Type B pancreatic cell (in vitro differentiated cells): ENCODE measurements around the gene USP49. TPM values are rescaled to one million over a fixed set of nuclear protein-coding genes. Genes with fewer than 3 reads are reported as not detected.

ENCODE experiments used
- DNase-seq: peaks from one replicate; pipeline ENCODE4 v3.0.0; 2021; ENCODE audit warnings: mixed read lengths; ENCODE audit not compliant: unreplicated experiment; ENCODE audit errors: extremely low spot score
- H3K27ac Mint-ChIP-seq: 2 replicates; pipeline ENCODE4 v1.8.0; 2021; ENCODE audit warnings: mild to moderate bottlenecking, mixed read lengths
- H3K27me3 Mint-ChIP-seq: 2 replicates; pipeline ENCODE4 v1.8.0; 2021; ENCODE audit warnings: mixed read lengths
- H3K36me3 Mint-ChIP-seq: 2 replicates; pipeline ENCODE4 v1.8.0; 2021; ENCODE audit warnings: mixed read lengths
- H3K4me1 Mint-ChIP-seq: one replicate; pipeline ENCODE4 v1.8.0; 2021; ENCODE audit warnings: mixed read lengths; ENCODE audit not compliant: unreplicated experiment
- H3K4me3 Mint-ChIP-seq: 2 replicates; pipeline ENCODE4 v1.8.0; 2021; ENCODE audit warnings: mild to moderate bottlenecking, mixed read lengths
- H3K9me3 Mint-ChIP-seq: 2 replicates; pipeline ENCODE4 v1.8.0; 2021; ENCODE audit warnings: mixed read lengths
- total RNA-seq: library from RNA; stranded (reverse); gene quantifications from 2 replicates; pipeline ENCODE4 v1.2.1, GENCODE V29; 2021; ENCODE audit warnings: low replicate concordance
- TF ChIP-seq, protein P1 (sequence below): fragments of 200-600 bp; sonication (generic); conservative IDR thresholded peaks from 2 replicates; pipeline ENCODE4 v1.5.0; 2021; ENCODE audit warnings: antibody characterized with exemption, mild to moderate bottlenecking

USP49 gene
- total RNA-seq, 1 donor from 2014 or later, result 13.2 TPM

DNA sequence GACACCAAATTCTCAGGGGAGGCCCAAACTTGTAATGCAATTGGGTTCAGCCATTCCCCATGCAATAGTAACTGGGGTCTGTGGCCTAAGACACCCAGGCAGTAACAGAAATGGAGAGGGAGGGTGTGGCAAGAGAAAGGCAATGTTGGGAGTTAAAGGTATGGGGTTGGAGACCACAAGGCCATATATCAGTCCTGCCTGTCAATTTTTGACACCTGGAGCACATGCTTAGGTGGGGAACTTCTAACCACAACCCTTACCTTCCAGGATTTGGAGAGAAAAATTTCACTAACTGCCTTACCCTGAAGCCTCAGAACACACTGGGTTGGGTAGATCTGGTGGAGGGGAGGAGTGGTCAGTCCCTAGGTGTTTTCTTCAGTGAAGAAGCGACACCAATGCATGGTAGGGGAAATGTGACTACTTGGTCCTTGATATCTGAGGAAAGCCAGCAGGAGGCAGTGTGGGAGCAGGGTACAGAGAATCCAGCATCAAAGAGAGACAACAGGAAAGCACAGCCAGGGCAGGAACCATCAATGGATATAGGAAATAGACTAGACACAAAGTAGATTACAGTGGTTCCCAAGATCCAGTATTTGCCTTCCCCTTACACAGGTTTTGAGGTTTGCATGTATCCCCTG is 6.8 kb upstream of the USP49 start:
- Mint-ChIP-seq H3K36me3 (peaks cover 13% of the 10 kb centered on the region), H3K27me3 (no peaks in the 10 kb centered on the region), H3K4me3 (no peak overlapping the region), H3K27ac (no peak overlapping the region), H3K4me1 (no peaks in the 10 kb centered on the region), H3K9me3 (no peaks in the 10 kb centered on the region)
- TF ChIP-seq, protein P1, sequence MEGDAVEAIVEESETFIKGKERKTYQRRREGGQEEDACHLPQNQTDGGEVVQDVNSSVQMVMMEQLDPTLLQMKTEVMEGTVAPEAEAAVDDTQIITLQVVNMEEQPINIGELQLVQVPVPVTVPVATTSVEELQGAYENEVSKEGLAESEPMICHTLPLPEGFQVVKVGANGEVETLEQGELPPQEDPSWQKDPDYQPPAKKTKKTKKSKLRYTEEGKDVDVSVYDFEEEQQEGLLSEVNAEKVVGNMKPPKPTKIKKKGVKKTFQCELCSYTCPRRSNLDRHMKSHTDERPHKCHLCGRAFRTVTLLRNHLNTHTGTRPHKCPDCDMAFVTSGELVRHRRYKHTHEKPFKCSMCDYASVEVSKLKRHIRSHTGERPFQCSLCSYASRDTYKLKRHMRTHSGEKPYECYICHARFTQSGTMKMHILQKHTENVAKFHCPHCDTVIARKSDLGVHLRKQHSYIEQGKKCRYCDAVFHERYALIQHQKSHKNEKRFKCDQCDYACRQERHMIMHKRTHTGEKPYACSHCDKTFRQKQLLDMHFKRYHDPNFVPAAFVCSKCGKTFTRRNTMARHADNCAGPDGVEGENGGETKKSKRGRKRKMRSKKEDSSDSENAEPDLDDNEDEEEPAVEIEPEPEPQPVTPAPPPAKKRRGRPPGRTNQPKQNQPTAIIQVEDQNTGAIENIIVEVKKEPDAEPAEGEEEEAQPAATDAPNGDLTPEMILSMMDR, result no peak
- DNase-seq, result no peak

DNA sequence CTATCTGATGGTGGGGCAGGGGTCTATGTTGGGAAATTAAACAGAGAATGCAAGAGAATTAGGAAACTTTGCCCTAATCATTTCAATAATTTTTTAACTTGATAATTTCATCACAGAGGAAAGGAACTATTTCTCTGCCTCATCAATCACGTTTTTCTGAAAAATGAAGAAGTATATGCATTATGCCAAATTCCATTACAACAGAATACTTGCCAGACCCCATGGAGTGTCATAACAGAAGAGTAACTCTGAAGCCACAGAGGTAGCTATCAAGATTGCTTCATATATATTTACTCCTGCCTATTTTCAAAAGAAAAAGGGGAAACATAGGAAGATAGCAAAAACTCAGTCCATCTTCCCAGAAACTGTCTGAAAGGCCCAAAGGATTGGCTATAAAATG is 5.7 kb upstream of the USP49 start:
- H3K4me1 Mint-ChIP-seq, result peaks cover 6% of the 10 kb centered on the region
- no peak overlapping the region for H3K4me3 Mint-ChIP-seq
- H3K9me3 Mint-ChIP-seq, result no peaks in the 10 kb centered on the region
- TF ChIP-seq, protein P1, result no peak
- no peak for DNase-seq
- H3K27me3 Mint-ChIP-seq, result no peaks in the 10 kb centered on the region
- peaks cover 8% of the 10 kb centered on the region for H3K36me3 Mint-ChIP-seq
- H3K27ac Mint-ChIP-seq, result no peak overlapping the region

DNA sequence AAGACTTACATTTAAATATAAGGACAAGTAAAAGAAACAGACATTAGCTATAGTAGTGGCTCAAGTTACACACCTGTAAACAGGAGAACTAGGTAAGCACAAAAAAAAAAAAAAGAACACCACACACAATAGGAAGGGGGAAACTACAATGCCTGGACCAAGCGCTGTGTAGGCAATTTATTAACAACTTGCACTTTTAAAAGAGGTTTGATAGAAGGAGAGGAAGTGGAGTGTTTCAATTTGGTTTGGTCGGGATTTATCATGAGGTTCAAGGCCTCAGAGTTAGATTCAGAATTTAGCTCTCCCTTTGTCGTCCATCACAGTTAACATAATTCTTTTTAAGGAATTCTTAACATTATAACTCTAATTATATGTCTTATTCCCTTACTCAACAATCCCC is 1.1 kb upstream of the USP49 start:
- H3K36me3 Mint-ChIP-seq, result no peaks in the 10 kb centered on the region
- H3K4me3 Mint-ChIP-seq, result no peak overlapping the region
- no peak for DNase-seq
- TF ChIP-seq, protein P1, result no peak
- H3K27ac Mint-ChIP-seq, result peak overlapping the region; percentile 90
- no peaks in the 10 kb centered on the region for H3K9me3 Mint-ChIP-seq
- H3K27me3 Mint-ChIP-seq, result no peaks in the 10 kb centered on the region
- peaks cover 7% of the 10 kb centered on the region for H3K4me1 Mint-ChIP-seq

DNA sequence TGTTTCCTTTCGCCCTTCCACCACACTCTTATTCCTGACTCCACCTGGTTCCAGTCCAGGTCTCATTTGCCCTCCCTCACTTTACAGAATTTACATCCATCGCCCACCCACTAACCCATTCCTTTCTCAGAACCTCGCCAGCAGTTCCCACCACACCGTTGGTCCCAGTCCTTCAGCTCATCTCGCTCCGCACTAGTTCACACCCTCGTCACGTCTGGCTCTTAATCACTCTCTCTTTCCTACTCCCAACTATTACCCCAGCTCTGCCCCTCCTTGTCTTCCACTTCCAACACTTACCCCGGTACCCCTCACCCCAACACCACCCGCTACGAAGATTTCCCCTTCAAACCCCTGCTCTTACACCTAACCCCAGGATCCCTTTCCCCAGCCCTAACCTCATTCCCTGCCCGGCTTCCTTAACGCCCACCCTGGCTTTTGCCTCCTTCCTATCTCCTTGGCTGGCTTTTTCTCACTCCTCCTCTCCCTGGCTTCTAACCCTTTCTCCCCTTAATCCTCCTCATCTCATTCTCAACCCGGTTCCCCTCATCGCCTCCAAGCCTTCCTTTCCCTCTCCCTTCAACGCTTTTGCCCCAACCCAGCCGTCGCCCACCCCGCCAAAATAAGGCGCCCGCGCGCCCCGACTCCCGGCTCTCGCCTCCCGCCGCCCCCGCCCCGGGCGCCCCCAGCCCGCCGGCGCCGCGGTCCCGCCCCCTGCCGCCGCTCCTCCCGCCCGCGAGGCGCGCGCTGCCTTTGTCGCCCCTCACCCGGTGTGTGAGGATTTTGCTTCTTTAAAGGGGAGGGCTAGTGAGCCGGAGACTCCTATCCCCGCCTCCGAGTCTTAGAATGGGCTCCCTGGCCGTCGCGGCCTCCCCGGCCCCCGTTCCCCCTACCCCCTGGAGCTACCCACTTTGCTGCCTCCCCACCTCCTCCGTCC is 542 bp downstream of the USP49 start:
- Mint-ChIP-seq H3K27ac (no peak overlapping the region), H3K4me1 (peaks cover 7% of the 10 kb centered on the region), H3K4me3 (no peak overlapping the region), H3K27me3 (no peaks in the 10 kb centered on the region), H3K9me3 (no peaks in the 10 kb centered on the region), H3K36me3 (no peaks in the 10 kb centered on the region)
- DNase-seq, result peak; percentile 81
- TF ChIP-seq, protein P1, result no peak

DNA sequence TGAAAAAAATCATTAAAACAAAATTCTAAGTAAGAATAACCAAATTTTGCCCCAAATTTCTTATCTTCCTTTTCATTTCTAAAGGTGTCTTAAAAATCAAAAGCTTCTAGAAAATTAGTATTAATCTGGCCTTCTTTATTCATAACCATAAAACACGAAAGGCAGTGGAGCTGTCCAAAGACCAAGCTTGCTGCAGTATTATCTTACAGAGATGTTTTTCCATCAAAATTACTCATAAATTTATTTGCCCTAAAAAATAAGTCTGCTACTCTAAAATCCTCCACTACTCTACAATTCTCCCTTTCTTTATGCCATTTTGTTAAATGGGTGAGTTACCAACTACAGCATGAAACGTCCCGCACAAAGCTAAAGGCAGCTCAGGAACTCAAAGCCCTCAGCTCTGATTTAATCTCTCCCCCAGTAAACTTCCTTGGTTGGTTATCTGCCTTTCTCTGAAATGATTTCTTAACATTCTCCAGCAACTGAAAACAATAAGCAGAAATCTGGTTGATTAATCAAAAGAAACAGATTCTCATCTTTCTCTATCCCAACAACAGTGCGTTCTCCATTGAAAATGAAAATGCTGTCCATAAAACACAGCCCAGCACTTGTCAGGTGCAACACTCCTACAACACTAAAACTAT is 2.1 kb downstream of the USP49 start:
- DNase-seq, result no peak
- Mint-ChIP-seq H3K27me3 (no peaks in the 10 kb centered on the region), H3K36me3 (no peaks in the 10 kb centered on the region), H3K4me1 (peaks cover 7% of the 10 kb centered on the region), H3K27ac (no peak overlapping the region), H3K9me3 (no peaks in the 10 kb centered on the region), H3K4me3 (no peak overlapping the region)
- TF ChIP-seq, protein P1, result no peak
